Spleen (tissue), 7 donors: ENCODE results near the gene DUSP18.

Experiments
- POLR2A ChIP-seq, 3 donors: fragments of 450-650 bp; IDR thresholded peaks; one replicate each; pipeline ENCODE4 v1.5.1; 2017; ENCODE audit warnings: antibody characterized with exemption in 3 of 3, mild to moderate bottlenecking in 1 of 3
- POLR2AphosphoS5 ChIP-seq, 3 donors: sonication (generic); formaldehyde crosslinking; IDR thresholded peaks; one replicate each; pipeline ENCODE4 v1.5.1; 2017; ENCODE audit warnings: antibody characterized with exemption in 3 of 3
- TF ChIP-seq, protein P1 (sequence below), 11 experiments: fragments of 200-600 bp in 7 of 11; fragments of 450-650 bp in 4 of 11; sonication (generic) in 4 of 11; IDR thresholded peaks in 8 of 11; conservative IDR thresholded peaks in 3 of 11; 1 replicate in 7 of 11; 2 replicates in 4 of 11; pipeline versions ENCODE4 v1.4.0 to v1.8.0; 2016 to 2021; ENCODE audit warnings: antibody characterized with exemption in 11 of 11, inconsistent platforms in 4 of 11, mild to moderate bottlenecking in 1 of 11
- donor health status: DM: no; HTN: no; CAD: no; lungs with moderate emphysema.
- donor health status: DM: no; HTN: no; CAD: no.
- donor health status: DM: no; HTN: no; CAD: no.

DNA sequence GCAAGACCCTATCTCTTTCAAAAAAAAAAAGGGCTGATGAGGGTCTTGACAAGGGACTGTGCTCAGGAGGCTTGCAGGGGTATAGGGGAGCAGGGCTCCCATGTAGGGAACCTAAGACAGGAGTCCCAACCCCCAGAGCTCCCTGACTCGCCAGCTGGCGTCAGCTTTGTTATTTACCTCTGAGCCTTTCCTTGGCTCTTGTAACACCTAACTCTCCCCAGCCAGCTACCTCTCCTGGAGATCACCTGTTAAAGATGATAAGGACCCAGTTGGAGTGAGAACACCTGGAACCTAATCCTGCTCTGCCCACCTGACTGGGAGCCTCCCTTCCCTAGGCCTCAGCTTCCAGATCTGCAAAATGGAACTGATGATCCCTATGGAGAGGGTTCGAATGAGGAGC, 18.9 kb downstream of the DUSP18 start:
- TF ChIP-seq, protein P1, sequence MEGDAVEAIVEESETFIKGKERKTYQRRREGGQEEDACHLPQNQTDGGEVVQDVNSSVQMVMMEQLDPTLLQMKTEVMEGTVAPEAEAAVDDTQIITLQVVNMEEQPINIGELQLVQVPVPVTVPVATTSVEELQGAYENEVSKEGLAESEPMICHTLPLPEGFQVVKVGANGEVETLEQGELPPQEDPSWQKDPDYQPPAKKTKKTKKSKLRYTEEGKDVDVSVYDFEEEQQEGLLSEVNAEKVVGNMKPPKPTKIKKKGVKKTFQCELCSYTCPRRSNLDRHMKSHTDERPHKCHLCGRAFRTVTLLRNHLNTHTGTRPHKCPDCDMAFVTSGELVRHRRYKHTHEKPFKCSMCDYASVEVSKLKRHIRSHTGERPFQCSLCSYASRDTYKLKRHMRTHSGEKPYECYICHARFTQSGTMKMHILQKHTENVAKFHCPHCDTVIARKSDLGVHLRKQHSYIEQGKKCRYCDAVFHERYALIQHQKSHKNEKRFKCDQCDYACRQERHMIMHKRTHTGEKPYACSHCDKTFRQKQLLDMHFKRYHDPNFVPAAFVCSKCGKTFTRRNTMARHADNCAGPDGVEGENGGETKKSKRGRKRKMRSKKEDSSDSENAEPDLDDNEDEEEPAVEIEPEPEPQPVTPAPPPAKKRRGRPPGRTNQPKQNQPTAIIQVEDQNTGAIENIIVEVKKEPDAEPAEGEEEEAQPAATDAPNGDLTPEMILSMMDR (IDR thresholded peaks at IDR 0.05 in 8 of 11, conservative IDR thresholded peaks at IDR 0.05 in 3 of 11): no peak
- TF ChIP-seq POLR2A (IDR thresholded peaks at IDR 0.05): no peak
- no peak for TF ChIP-seq POLR2AphosphoS5 (IDR thresholded peaks at IDR 0.05)
